T-cell (primary cell): Measurements from ENCODE around the gene BPI. TPM values are rescaled to one million over a fixed set of nuclear protein-coding genes. Genes with fewer than 3 reads are reported as not detected.

Experiments used
- ATAC-seq, 4 experiments: fragments of 200-7000 bp in 3 of 4; fragments of 150-1000 bp in 1 of 4; cut with Tn5 transposase; replicated peaks in 1 of 4; 1 replicate in 3 of 4; 2 replicates in 1 of 4; pipeline ENCODE4 v1.10.0; 2021; ENCODE audit warnings: moderate library complexity in 3 of 4, mild to moderate bottlenecking in 2 of 4, moderate number of reproducible peaks in 1 of 4
- CTCF ChIA-PET, 2 donors: fragments of 300-600 bp; sonication (Branson Sonifier 250); formaldehyde crosslinking; loops; one replicate each; lab custom pipeline; 2022; ENCODE audit warnings: antibody characterized with exemption in 2 of 2; lab: Charles Lee
- POLR2A ChIA-PET, 2 donors: fragments of 300-600 bp; sonication (Branson Sonifier 250); formaldehyde crosslinking; loops; one replicate each; lab custom pipeline; 2022; ENCODE audit warnings: antibody characterized with exemption in 2 of 2; lab: Charles Lee
- DNase-seq, 35 experiments: peaks; one replicate each; pipeline versions ENCODE4 v3.0.0 to v3.0.0-alpha.2; 2013 to 2023
- H3K27ac ChIP-seq: one replicate; pipeline ENCODE4 v1.5.1; 2013; ENCODE audit warnings: low read length
- H3K27me3 ChIP-seq, 2 experiments: replicated peaks in 1 of 2; 1 replicate in 1 of 2; 2 replicates in 1 of 2; pipeline versions ENCODE4 v1.6.1 to v1.7.0; 2013; ENCODE audit warnings: low read length in 1 of 2, mixed read lengths in 1 of 2; ENCODE audit not compliant: control insufficient read depth in 2 of 2, insufficient read depth in 2 of 2; ENCODE audit errors: extremely low read depth in 1 of 2
- H3K36me3 ChIP-seq, 2 donors: 1 replicate in 1 of 2; 2 replicates in 1 of 2; pipeline versions ENCODE4 v1.6.1 to v1.7.0; 2013; ENCODE audit warnings: low read length in 1 of 2; ENCODE audit not compliant: control insufficient read depth in 2 of 2, insufficient read depth in 1 of 2; ENCODE audit errors: extremely low read depth in 1 of 2
- H3K4me1 ChIP-seq, 2 experiments: 1 replicate in 1 of 2; 2 replicates in 1 of 2; pipeline versions ENCODE4 v1.6.1 to v1.7.0; 2013; ENCODE audit warnings: low read length in 2 of 2, mixed read lengths in 1 of 2; ENCODE audit not compliant: insufficient read depth in 2 of 2, control insufficient read depth in 1 of 2; ENCODE audit errors: extremely low read depth in 1 of 2
- H3K4me3 ChIP-seq, 2 donors: 1 replicate in 1 of 2; 2 replicates in 1 of 2; pipeline versions ENCODE4 v1.5.1 to v1.7.0; 2013; ENCODE audit warnings: mild to moderate bottlenecking in 2 of 2, low read length in 1 of 2, moderate library complexity in 1 of 2; ENCODE audit not compliant: control insufficient read depth in 1 of 2; ENCODE audit errors: extremely low read depth in 1 of 2
- H3K9me3 ChIP-seq: 2 replicates; pipeline ENCODE4 v1.7.0; 2013
- H3K27ac Mint-ChIP-seq, 2 donors: one replicate each; pipeline ENCODE4 v1.8.0; 2020 to 2021; ENCODE audit warnings: mild to moderate bottlenecking in 2 of 2, mixed read lengths in 2 of 2
- H3K27me3 Mint-ChIP-seq, 2 donors: one replicate each; pipeline ENCODE4 v1.8.0; 2021 to 2022; ENCODE audit warnings: mixed read lengths in 2 of 2
- H3K36me3 Mint-ChIP-seq: one replicate; pipeline ENCODE4 v1.8.0; 2021; ENCODE audit warnings: mixed read lengths
- H3K4me1 Mint-ChIP-seq, 3 donors: one replicate each; pipeline ENCODE4 v1.8.0; 2020 to 2022; ENCODE audit warnings: mixed read lengths in 3 of 3, mild to moderate bottlenecking in 1 of 3
- H3K4me3 Mint-ChIP-seq, 3 donors: one replicate each; pipeline ENCODE4 v1.8.0; 2020 to 2022; ENCODE audit warnings: mild to moderate bottlenecking in 3 of 3, mixed read lengths in 3 of 3, moderate library complexity in 3 of 3
- H3K9me3 Mint-ChIP-seq, 3 donors: one replicate each; pipeline ENCODE4 v1.8.0; 2020 to 2022; ENCODE audit warnings: mixed read lengths in 3 of 3
- WGBS: methylation state at CpG from one replicate; pipeline ENCODE4 v1.1.5; 2013; ENCODE audit warnings: missing lambda C conversion rate; ENCODE audit not compliant: insufficient coverage; 5-methylcytosine and 5-hydroxymethylcytosine counted together
- total RNA-seq, 35 experiments: library from RNA in 6 of 35; stranded (reverse) in 6 of 35; fragments of 120-200 nt in 1 of 35; gene quantifications; one replicate each; pipeline versions ENCODE4 v1.2.1 to v1.2.4 and lab custom pipeline; 2013 to 2026

The BPI gene
- total RNA-seq, 5 donors from 2014 or later (not counting 1 experiment from before 2014, with no cell fraction given), result not detected

DNA sequence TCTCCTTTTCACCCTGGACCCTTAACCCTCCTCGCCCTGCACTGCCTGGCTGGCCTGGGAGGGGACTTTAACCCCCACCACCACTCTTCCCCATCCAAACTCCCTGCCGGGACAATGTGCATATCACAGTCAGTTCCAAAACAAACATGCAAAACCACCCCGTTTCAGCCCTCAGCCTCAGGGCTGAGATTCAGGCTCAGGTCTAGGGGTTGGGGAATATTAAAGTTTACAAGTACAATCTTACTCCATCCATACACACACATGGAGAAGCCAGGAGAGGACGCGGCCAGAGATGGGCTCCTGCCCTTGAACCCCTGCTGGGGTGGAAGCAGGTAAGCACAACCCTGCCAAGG is 44.0 kb upstream of the BPI start:
- ChIA-PET POLR2A (no interaction called here), CTCF (no interaction called here)
- Histone ChIP-seq H3K27ac (no peak overlapping the region), H3K36me3 (no peaks in the 10 kb centered on the region), H3K4me1 (peaks cover 0 to 4% of the 10 kb centered on the region in 2 experiments), H3K9me3 (no peaks in the 10 kb centered on the region), H3K4me3 (no peak overlapping the region), H3K27me3 (peaks cover 4 to 50% of the 10 kb centered on the region in 2 experiments)
- Mint-ChIP-seq H3K4me3 (no peak overlapping the region), H3K36me3 (no peaks in the 10 kb centered on the region), H3K27me3 (peaks cover 50 to 59% of the 10 kb centered on the region in 2 donors), H3K27ac (no peak overlapping the region), H3K9me3 (no peaks in the 10 kb centered on the region), H3K4me1 (peaks cover 6 to 8% (median 7%) of the 10 kb centered on the region in 3 donors)
- WGBS, result no CpG with 5 or more reads among the region's 5 CpGs
- DNase-seq (no peak), ATAC-seq (no peak)

DNA sequence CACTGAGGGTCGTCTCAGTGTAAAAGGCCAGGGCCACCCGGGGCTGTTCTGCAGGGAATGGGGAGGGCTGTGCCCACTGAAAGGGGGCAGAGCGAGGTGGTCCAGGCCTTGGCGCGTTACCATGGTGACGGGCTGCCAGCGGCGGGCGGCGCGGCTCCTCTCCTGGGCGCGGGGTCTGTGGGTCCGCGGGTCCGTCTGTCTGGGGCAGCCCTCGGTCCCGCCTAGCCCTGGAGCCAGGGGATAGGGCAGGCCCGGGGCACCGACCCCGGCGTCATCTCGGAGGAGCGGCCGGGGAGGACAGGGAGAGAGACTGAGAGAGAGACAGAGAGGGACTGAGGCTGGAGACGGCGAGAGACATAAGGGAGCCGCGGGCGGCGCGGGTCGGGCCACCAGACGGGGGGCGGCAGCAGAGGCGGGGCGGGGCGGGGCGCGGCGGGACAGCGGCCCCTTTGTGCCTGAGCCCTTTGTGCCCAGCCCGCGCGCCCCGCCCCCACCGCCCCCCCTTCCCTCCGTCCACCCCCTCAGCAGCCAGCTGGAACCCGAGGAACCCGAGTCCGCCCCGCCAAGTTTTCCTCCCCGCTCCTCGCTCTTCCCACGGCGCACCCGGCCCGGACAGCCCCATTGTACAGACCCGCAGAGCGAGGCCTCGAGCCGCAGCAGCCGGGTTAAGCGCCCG is 43.4 kb upstream of the BPI start, which contains the start of gene KIAA1755:
Gene KIAA1755 (minus strand): TSS at position 358 of the 676 bp plus-strand sequence. CDS start 235 bp downstream, at position 123.
- ATAC-seq (no peak), DNase-seq (no peak)
- Histone ChIP-seq H3K4me1 (peaks cover 0 to 4% of the 10 kb centered on the region in 2 experiments), H3K27ac (no peak within 1 kb of the TSS), H3K4me3 (no peak within 1 kb of the TSS), H3K9me3 (no peaks in the 10 kb centered on the region), H3K36me3 (no peaks in the 10 kb centered on the region), H3K27me3 (peaks cover 4 to 46% of the 10 kb centered on the region in 2 experiments)
- H3K27me3 Mint-ChIP-seq, result peaks cover 50 to 61% of the 10 kb centered on the region in 2 donors
- peak within 1 kb of the TSS in 1 of 3 donors; percentile 23 for H3K4me3 Mint-ChIP-seq
- CTCF ChIA-PET, result no interaction called here
- no peaks in the 10 kb centered on the region for H3K9me3 Mint-ChIP-seq
- 14% methylated on average over 27 of the region's 65 CpGs for WGBS
- POLR2A ChIA-PET, result no interaction called here
- H3K36me3 Mint-ChIP-seq, result no peaks in the 10 kb centered on the region
- peaks cover 6 to 8% (median 7%) of the 10 kb centered on the region in 3 donors for H3K4me1 Mint-ChIP-seq
- peak within 1 kb of the TSS in 1 of 2 donors; percentile 50 for H3K27ac Mint-ChIP-seq

DNA sequence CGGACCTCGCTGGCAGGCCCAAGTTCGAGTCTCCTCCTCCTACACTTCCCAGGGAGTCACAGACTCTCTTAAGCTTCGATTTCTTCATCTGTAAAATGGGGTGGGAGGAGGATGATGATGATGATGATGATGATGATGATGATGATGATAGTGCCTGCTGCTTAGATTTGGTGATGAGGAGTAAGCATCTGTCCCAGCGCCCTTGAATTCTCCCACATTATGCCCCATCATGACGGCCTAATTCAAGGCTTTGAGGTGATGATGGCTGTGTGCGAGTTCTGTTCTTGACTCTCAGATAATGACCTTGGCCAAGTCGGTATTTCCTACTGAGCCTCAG is 42.9 kb upstream of the BPI start:
- Mint-ChIP-seq H3K4me3 (peak overlapping the region in 1 of 3 donors; percentile 23), H3K36me3 (no peaks in the 10 kb centered on the region), H3K27ac (peak overlapping the region in 1 of 2 donors; percentile 50), H3K9me3 (no peaks in the 10 kb centered on the region), H3K4me1 (peaks cover 6 to 8% (median 7%) of the 10 kb centered on the region in 3 donors), H3K27me3 (peaks cover 52 to 63% of the 10 kb centered on the region in 2 donors)
- CTCF ChIA-PET, result no interaction called here
- no peak for ATAC-seq
- peaks cover 4 to 43% of the 10 kb centered on the region in 2 experiments for H3K27me3 ChIP-seq
- DNase-seq, result no peak
- POLR2A ChIA-PET, result no interaction called here
- no peak overlapping the region for H3K4me3 ChIP-seq
- no peak overlapping the region for H3K27ac ChIP-seq
- no peaks in the 10 kb centered on the region for H3K9me3 ChIP-seq
- H3K4me1 ChIP-seq, result peaks cover 0 to 4% of the 10 kb centered on the region in 2 experiments
- no peaks in the 10 kb centered on the region for H3K36me3 ChIP-seq
- WGBS, result no CpG with 5 or more reads among the region's 8 CpGs

DNA sequence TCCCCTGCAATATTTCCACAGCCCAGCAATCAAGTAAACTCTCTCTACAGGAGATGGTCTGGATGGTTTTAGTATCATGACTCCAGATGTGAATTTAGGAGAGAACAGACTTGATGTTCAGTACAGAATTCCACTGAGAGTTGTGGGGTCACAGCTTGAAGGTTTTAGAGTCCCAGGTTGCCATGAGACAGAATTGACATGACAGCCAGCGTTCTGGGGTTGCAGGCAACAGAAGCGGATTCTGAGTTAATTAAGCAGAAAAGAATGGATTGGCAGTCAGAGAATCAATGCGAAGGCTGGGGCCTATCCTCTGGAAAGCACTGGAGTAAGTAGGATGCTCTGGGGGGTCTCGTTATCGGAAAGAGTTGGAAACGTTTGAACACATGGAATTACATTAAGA is 41.0 kb upstream of the BPI start:
- peaks cover 52% of the 10 kb centered on the region in 2 donors for H3K27me3 Mint-ChIP-seq
- POLR2A ChIA-PET, result no interaction called here
- H3K9me3 Mint-ChIP-seq, result no peaks in the 10 kb centered on the region
- H3K27ac Mint-ChIP-seq, result no peak overlapping the region
- Histone ChIP-seq H3K4me1 (peaks cover 0 to 4% of the 10 kb centered on the region in 2 experiments), H3K9me3 (no peaks in the 10 kb centered on the region), H3K4me3 (no peak overlapping the region), H3K27me3 (peaks cover 4 to 34% of the 10 kb centered on the region in 2 experiments), H3K27ac (no peak overlapping the region), H3K36me3 (no peaks in the 10 kb centered on the region)
- peaks cover 6 to 8% (median 7%) of the 10 kb centered on the region in 3 donors for H3K4me1 Mint-ChIP-seq
- CTCF ChIA-PET, result no interaction called here
- ATAC-seq (no peak), DNase-seq (no peak)
- H3K36me3 Mint-ChIP-seq, result no peaks in the 10 kb centered on the region
- H3K4me3 Mint-ChIP-seq, result no peak overlapping the region
- WGBS, result 89% methylated on average over 3 of the region's 6 CpGs

DNA sequence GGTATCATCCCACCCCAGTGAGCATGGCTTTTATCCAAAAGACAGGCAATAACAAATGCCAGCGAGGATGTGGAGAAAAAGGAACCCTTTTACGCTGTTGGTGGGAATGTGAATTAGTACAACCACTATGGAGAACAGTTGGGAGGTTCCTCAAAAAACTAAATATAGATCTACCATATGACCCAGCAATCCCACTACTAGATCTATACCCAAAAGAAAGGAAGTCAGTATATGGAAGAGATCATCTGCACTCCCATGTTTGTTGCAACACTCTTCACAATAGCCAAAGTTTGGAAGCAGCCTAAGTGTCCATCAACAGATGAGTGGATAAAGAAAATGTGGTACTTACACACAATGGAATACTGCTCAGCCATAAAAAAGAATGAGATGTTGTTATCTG is 37.5 kb upstream of the BPI start:
- no peak overlapping the region for H3K27ac ChIP-seq
- Mint-ChIP-seq H3K4me1 (no peaks in the 10 kb centered on the region), H3K27ac (no peak overlapping the region), H3K4me3 (no peak overlapping the region), H3K27me3 (peaks cover 39 to 42% of the 10 kb centered on the region in 2 donors), H3K36me3 (no peaks in the 10 kb centered on the region), H3K9me3 (no peaks in the 10 kb centered on the region)
- POLR2A ChIA-PET, result no interaction called here
- no peaks in the 10 kb centered on the region for H3K9me3 ChIP-seq
- no peak overlapping the region for H3K4me3 ChIP-seq
- no peaks in the 10 kb centered on the region for H3K4me1 ChIP-seq
- ATAC-seq, result no peak
- peaks cover 0 to 23% of the 10 kb centered on the region in 2 experiments for H3K27me3 ChIP-seq
- CTCF ChIA-PET, result no interaction called here
- H3K36me3 ChIP-seq, result no peaks in the 10 kb centered on the region
- DNase-seq, result no peak
- no CpG with 5 or more reads among the region's 2 CpGs for WGBS

DNA sequence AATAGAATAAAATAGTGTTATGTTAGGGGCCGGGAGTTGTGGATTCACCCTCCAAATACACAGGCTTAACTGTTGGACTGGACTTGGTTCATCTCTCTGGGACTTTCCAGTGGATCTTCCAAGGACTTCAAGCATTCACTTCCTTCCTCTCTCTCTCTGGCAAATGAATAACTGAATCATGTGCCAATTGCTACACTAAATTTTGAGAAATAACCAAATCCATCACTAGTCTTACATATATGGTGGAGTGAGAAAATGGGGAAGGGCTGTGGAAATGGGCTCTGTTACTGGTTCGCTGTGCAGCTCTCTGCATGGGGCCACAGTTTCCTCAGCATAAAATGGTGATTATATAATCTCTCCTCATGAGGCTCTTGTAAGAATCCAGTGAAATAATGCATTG is 36.7 kb upstream of the BPI start:
- Mint-ChIP-seq H3K9me3 (no peaks in the 10 kb centered on the region), H3K27me3 (peaks cover 36 to 41% of the 10 kb centered on the region in 2 donors), H3K4me3 (no peak overlapping the region), H3K36me3 (no peaks in the 10 kb centered on the region), H3K27ac (no peak overlapping the region), H3K4me1 (no peaks in the 10 kb centered on the region)
- peaks cover 0 to 21% of the 10 kb centered on the region in 2 experiments for H3K27me3 ChIP-seq
- no CpG with 5 or more reads among the region's 2 CpGs for WGBS
- POLR2A ChIA-PET, result no interaction called here
- H3K36me3 ChIP-seq, result no peaks in the 10 kb centered on the region
- CTCF ChIA-PET, result no interaction called here
- H3K4me3 ChIP-seq, result no peak overlapping the region
- no peaks in the 10 kb centered on the region for H3K9me3 ChIP-seq
- no peak for ATAC-seq
- no peak for DNase-seq
- H3K27ac ChIP-seq, result no peak overlapping the region
- H3K4me1 ChIP-seq, result no peaks in the 10 kb centered on the region
